ENCODE data around the gene CCZ1.
"Not testable (repeated sequence)": the region's sequence is repeated elsewhere in the genome, so short reads cannot be mapped to it uniquely, and the experiment has no call there.

Gene CCZ1

GRCh38 chr7:5898480-5899224 is at the start of gene CCZ1:
Gene CCZ1 (plus strand): TSS chr7:5898733. CDS start chr7:5898800, 67 bp downstream.
- DNase-seq, result peak; percentile 60 to 86

- no peak for DNase-seq
These were observed 47.6 kb upstream of the CCZ1 start for GRCh38 chr7:5850944-5851343.

GRCh38 chr7:5854738-5855137 is 43.8 kb upstream of the CCZ1 start:
- no peak for DNase-seq

- not testable (repeated sequence) for DNase-seq
These were observed 41.4 kb upstream of the CCZ1 start for GRCh38 chr7:5857041-5857575.

GRCh38 chr7:5858494-5858893 is 40.0 kb upstream of the CCZ1 start:
- peak in 1 of 2 donors; percentile 4 for DNase-seq

- DNase-seq, result not testable (repeated sequence)
These were observed 37.3 kb upstream of the CCZ1 start for GRCh38 chr7:5861281-5861680.

- DNase-seq, result not testable (repeated sequence)
These were observed 35.7 kb upstream of the CCZ1 start for GRCh38 chr7:5862753-5863366.

- DNase-seq, result not testable (repeated sequence)
These were observed 33.1 kb upstream of the CCZ1 start for GRCh38 chr7:5865279-5865931.

- no peak for DNase-seq
These were observed 31.5 kb upstream of the CCZ1 start for GRCh38 chr7:5867060-5867459.

GRCh38 chr7:5868928-5869341 is 29.6 kb upstream of the CCZ1 start:
- not testable (repeated sequence) for DNase-seq

- no peak for DNase-seq
These were observed 28.8 kb upstream of the CCZ1 start for GRCh38 chr7:5869691-5870090.

GRCh38 chr7:5870311-5870710 is 28.2 kb upstream of the CCZ1 start:
- DNase-seq, result no peak

GRCh38 chr7:5872326-5872725 is 26.2 kb upstream of the CCZ1 start:
- DNase-seq, result no peak

GRCh38 chr7:5879591-5879990 is 18.9 kb upstream of the CCZ1 start:
- DNase-seq, result not testable (repeated sequence)

GRCh38 chr7:5880106-5880505 is 18.4 kb upstream of the CCZ1 start:
- not testable (repeated sequence) for DNase-seq

- not testable (repeated sequence) for DNase-seq
These were observed 14.1 kb upstream of the CCZ1 start for GRCh38 chr7:5884431-5884830.

GRCh38 chr7:5888021-5888420 is 10.5 kb upstream of the CCZ1 start:
- not testable (repeated sequence) for DNase-seq

GRCh38 chr7:5890244-5890643 is 8.3 kb upstream of the CCZ1 start:
- not testable (repeated sequence) for DNase-seq

GRCh38 chr7:5892498-5892897 is 6.0 kb upstream of the CCZ1 start:
- DNase-seq, result no peak

GRCh38 chr7:5897369-5897919 is 1.1 kb upstream of the CCZ1 start:
- DNase-seq, result not testable (repeated sequence)

- not testable (repeated sequence) for DNase-seq
These were observed 4.5 kb downstream of the CCZ1 start for GRCh38 chr7:5903002-5903401.

- not testable (repeated sequence) for DNase-seq
These were observed 6.2 kb downstream of the CCZ1 start for GRCh38 chr7:5904726-5905125.

- DNase-seq, result not testable (repeated sequence)
These were observed 10.3 kb downstream of the CCZ1 start for GRCh38 chr7:5908835-5909234.
